Lower leg skin (tissue), 4 donors: ENCODE results near the gene CTBP2. TPM values are rescaled to one million over a fixed set of nuclear protein-coding genes. Genes with fewer than 3 reads are reported as not detected.
"Not testable (repeated sequence)": the region's sequence is repeated elsewhere in the genome, so short reads cannot be mapped to it uniquely, and the experiment has no call there.

Experiments
- DNase-seq, 2 donors: peaks; one replicate each; pipeline ENCODE4 v3.0.0-alpha.2; 2019; ENCODE audit warnings: low spot score in 2 of 2
- H3K4me3 ChIP-seq: fragments of 200-600 bp; sonication (generic); 2 replicates; pipeline ENCODE4 v1.5.1; 2017; ENCODE audit warnings: mild to moderate bottlenecking, low read depth; ENCODE audit not compliant: poor library complexity, severe bottlenecking
- CTCF ChIP-seq, 3 donors: fragments of 450-650 bp; IDR thresholded peaks; one replicate each; pipeline ENCODE4 v1.5.1; 2016; ENCODE audit warnings: antibody characterized with exemption in 3 of 3, mild to moderate bottlenecking in 3 of 3, moderate library complexity in 2 of 3
- POLR2A ChIP-seq, 2 donors: fragments of 450-650 bp; IDR thresholded peaks; one replicate each; pipeline ENCODE4 v1.6.1; 2016 to 2017; ENCODE audit warnings: antibody characterized with exemption in 2 of 2, mild to moderate bottlenecking in 1 of 2, moderate library complexity in 1 of 2
- WGBS, 2 donors: methylation state at CpG; one replicate each; pipeline ENCODE4 v1.1.5; 2018; 5-methylcytosine and 5-hydroxymethylcytosine counted together
- intact Hi-C: fragments of 100-400 bp; cut with DNase I; formaldehyde crosslinking; loops from one replicate; pipeline ENCODE4 v1.15.0; 2023; ENCODE audit warnings: low total_unique reads
- total RNA-seq, 4 donors: library from RNA; depleted of rRNA; stranded (reverse); fragments of >200 nt; gene quantifications; one replicate each; pipeline ENCODE4 v1.1.0, GENCODE V29; 2016

The CTBP2 gene
- total RNA-seq, 4 donors from 2014 or later, result 30.3 to 39.5 (median 32.2) TPM

DNA sequence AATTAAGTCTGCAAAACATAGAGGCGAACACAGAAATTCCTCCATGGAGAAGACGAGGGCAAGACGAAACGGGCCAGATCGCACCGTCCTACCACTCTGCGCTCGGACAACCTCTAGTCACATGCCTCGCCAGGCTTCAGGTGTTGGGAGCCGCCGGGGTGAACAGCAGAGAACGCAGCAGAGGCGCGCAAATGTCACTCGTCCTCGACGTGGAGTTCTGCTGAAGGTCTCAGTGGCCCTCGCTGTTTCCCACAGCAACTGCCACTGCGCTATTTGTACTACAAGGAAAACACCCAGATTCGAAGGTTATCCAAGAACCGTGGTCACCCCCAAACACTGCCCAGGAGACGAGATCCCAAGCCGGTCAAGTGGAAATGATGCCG, 9.2 kb downstream of the CTBP2 start:
- H3K4me3 ChIP-seq, result no peak overlapping the region
- TF ChIP-seq POLR2A (IDR thresholded peaks at IDR 0.05) (no peak), CTCF (IDR thresholded peaks at IDR 0.05) (no peak)
- no peak for DNase-seq
- intact Hi-C loops, result no loop called here
- 95% methylated on average over 24 of the region's 24 CpGs for WGBS, 2 donors

DNA sequence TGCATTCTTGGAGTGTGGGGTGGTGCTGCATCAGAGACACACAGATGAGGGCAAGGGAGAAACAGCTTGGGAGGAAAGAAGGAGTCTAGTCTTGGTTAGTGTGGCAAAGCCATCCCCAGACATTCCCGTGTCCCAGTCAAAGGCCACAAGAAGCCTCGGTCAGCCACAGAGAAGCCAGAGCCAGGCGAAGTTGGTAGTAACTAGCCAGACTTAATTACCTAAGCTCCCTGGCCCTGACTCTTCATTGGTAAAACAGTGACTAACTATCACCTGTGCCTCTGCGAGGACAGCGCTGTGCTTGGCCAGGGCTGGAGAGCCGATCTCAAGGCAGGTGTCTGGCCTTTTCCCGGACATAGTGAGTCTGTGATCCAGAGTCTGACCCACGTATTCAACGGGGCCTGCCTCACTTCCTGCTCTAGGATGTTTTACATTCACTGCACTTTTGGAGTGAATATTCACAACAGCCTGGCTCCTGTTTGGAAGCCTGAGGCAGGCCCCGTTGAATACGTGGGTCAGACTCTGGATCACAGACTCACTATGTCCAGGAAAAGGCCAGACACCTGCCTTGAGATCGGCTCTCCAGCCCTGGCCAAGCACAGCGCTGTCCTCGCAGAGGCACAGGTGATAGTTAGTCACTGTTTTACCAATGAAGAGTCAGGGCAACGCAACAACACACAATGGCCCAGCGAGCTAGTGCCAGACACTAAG, 9.8 kb downstream of the CTBP2 start:
- intact Hi-C loops, H3K4me3 ChIP-seq, DNase-seq: not testable (repeated sequence)
- 82 to 84% methylated on average over 16 of the region's 16 CpGs for WGBS, 2 donors

GRCh38 chr10:125149680-125150047, 10.7 kb downstream of the CTBP2 start:
- no peak for DNase-seq
- TF ChIP-seq CTCF (IDR thresholded peaks at IDR 0.05), result no peak
- TF ChIP-seq POLR2A (IDR thresholded peaks at IDR 0.05), result no peak
- WGBS, 2 donors, result 56 to 66% methylated on average over 7 of the region's 7 CpGs
- H3K4me3 ChIP-seq, result no peak overlapping the region
- intact Hi-C loops, result no loop called here

GRCh38 chr10:125149036-125149679, 11.2 kb downstream of the CTBP2 start:
- peak; percentile 84 to 96 for DNase-seq
- intact Hi-C loops, result no loop called here
- no peak overlapping the region for H3K4me3 ChIP-seq
- TF ChIP-seq POLR2A (IDR thresholded peaks at IDR 0.05) (no peak), CTCF (IDR thresholded peaks at IDR 0.05) (no peak)
- 62 to 68% methylated on average over 9 to 12 of the region's 12 CpGs for WGBS, 2 donors

DNA sequence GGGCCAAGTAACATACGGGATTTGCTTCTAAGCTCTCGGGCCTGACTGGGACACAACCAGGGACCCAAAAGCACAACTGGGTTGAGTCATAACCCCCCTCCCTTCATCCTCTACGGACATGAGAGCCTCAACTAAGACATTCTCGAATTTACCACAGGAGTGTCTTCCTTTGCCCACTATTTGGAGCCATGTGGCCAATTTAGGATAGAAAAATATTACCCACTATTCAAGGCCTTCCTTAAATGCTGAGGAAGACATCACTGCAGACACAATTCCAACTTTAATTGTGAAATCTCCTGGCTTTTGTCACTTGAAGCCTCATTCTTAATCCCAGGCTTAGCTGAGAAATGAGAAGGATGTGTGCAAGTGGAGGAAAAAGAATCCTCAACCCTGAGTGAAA, 11.8 kb downstream of the CTBP2 start:
- no peak for DNase-seq
- WGBS, 2 donors, result 59 to 69% methylated on average over 4 of the region's 4 CpGs

More for the DNA sequence above, 11.8 kb downstream of the CTBP2 start:
- H3K4me3 ChIP-seq, result no peak overlapping the region
- TF ChIP-seq POLR2A (IDR thresholded peaks at IDR 0.05) (no peak), CTCF (IDR thresholded peaks at IDR 0.05) (no peak)
- intact Hi-C loops, result no loop called here
